SK-N-SH (cell line): ENCODE measurements around the gene TIMM10B.

ENCODE experiments used
- CTCF ChIP-seq: fragments of 200-600 bp; sonication (generic); IDR thresholded peaks from 2 replicates; pipeline ENCODE4 v1.6.1; 2017; ENCODE audit warnings: antibody characterized with exemption, mild to moderate bottlenecking, moderate library complexity
- MAX ChIP-seq: IDR thresholded peaks from 2 replicates; pipeline ENCODE4 v1.4.0; 2012; ENCODE audit warnings: low read depth
- NFIC ChIP-seq: IDR thresholded peaks from 2 replicates; pipeline ENCODE4 v1.4.0; 2012; ENCODE audit warnings: borderline replicate concordance
- POLR2AphosphoS5 ChIP-seq: IDR thresholded peaks from 2 replicates; pipeline ENCODE4 v1.6.1; 2012; ENCODE audit warnings: low read depth, low read length
- RAD21 ChIP-seq: IDR thresholded peaks from 2 replicates; pipeline ENCODE4 v1.6.1; 2012; ENCODE audit warnings: mild to moderate bottlenecking, low read length
- REST ChIP-seq: IDR thresholded peaks from 2 replicates; pipeline ENCODE4 v1.6.1; 2012; ENCODE audit warnings: mild to moderate bottlenecking, low read depth, low read length, moderate library complexity
- RFX5 ChIP-seq: IDR thresholded peaks from 2 replicates; pipeline ENCODE4 v1.6.1; 2012; ENCODE audit warnings: mild to moderate bottlenecking, improper control_type of control experiment, low read length
- RXRA ChIP-seq: IDR thresholded peaks from 2 replicates; pipeline ENCODE4 v1.4.0; 2012; ENCODE audit warnings: low read depth, mild to moderate bottlenecking, borderline replicate concordance
- SMC3 ChIP-seq: IDR thresholded peaks from 2 replicates; pipeline ENCODE4 v1.6.1; 2012; ENCODE audit warnings: low read depth, low read length, improper control_type of control experiment
- TEAD4 ChIP-seq: IDR thresholded peaks from 2 replicates; pipeline ENCODE4 v1.4.0; 2012; ENCODE audit warnings: mild to moderate bottlenecking, borderline replicate concordance; ENCODE audit not compliant: insufficient read depth
- USF1 ChIP-seq: IDR thresholded peaks from 2 replicates; pipeline ENCODE4 v1.4.0; 2012; ENCODE audit warnings: low read depth, borderline replicate concordance
- USF2 ChIP-seq: fragments of 150-350 bp; IDR thresholded peaks from 2 replicates; pipeline ENCODE4 v1.6.1; 2017; ENCODE audit warnings: antibody characterized with exemption, low read length, low read depth, borderline replicate concordance

- no peak for TF ChIP-seq TEAD4
- TF ChIP-seq RXRA: no peak
- no peak for TF ChIP-seq REST
- no peak for TF ChIP-seq SMC3
- TF ChIP-seq NFIC: no peak
- no peak for TF ChIP-seq CTCF
- no peak for TF ChIP-seq USF2
- no peak for TF ChIP-seq POLR2AphosphoS5
- no peak for TF ChIP-seq USF1
- TF ChIP-seq MAX: no peak
- no peak for TF ChIP-seq RAD21
- no peak for TF ChIP-seq RFX5
Observed at GRCh38 chr11:6448574-6448973, 32.7 kb upstream of the TIMM10B start.
